IPS-20b (cell line): ENCODE measurements around the gene MBD3L1.
A peak's percentile ranks its signal among the peaks of the same experiment; 100 is the strongest.

Experiments used
- H3K27ac ChIP-seq: one replicate; pipeline ENCODE4 v1.5.1; 2013; ENCODE audit warnings: low read length
- H3K27me3 ChIP-seq: 2 replicates; pipeline ENCODE4 v1.6.1; 2013; ENCODE audit warnings: mild to moderate bottlenecking, low read length, inconsistent platforms; ENCODE audit not compliant: insufficient read depth
- H3K36me3 ChIP-seq: 2 replicates; pipeline ENCODE4 v1.6.1; 2013; ENCODE audit warnings: low read depth, mild to moderate bottlenecking, inconsistent platforms, low read length, moderate library complexity; ENCODE audit not compliant: insufficient read depth
- H3K4me1 ChIP-seq: 2 replicates; pipeline ENCODE4 v1.6.1; 2013; ENCODE audit warnings: mild to moderate bottlenecking, control low read depth, inconsistent platforms, low read length, moderate library complexity; ENCODE audit not compliant: insufficient read depth
- H3K4me3 ChIP-seq: 2 replicates; pipeline ENCODE4 v1.5.1; 2013; ENCODE audit warnings: mild to moderate bottlenecking, low read length, inconsistent platforms
- H3K9ac ChIP-seq: 2 replicates; pipeline ENCODE4 v1.6.1; 2013; ENCODE audit warnings: low read depth, mild to moderate bottlenecking, inconsistent platforms, low read length, moderate library complexity
- H3K9me3 ChIP-seq: 2 replicates; pipeline ENCODE4 v1.6.1; 2013; ENCODE audit warnings: mild to moderate bottlenecking, low read depth, low read length, inconsistent platforms; ENCODE audit not compliant: insufficient read depth

Gene MBD3L1

DNA sequence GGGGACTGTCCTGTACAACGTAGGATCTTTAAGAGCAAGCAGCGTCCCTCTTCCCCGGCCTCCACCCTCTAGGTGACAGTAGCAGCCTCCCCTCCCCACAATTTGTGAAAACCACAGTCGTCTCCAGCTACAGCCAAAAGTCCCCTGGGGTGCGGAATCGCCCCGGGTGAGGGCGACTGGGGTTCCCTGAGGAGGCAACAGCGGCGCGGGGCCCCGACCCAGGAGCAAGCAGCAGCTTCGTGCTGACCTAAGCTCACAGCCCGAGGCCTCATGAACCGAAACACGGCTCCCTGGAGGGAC is 395 bp upstream of the MBD3L1 start:
- Histone ChIP-seq H3K4me1 (no peaks in the 10 kb centered on the region), H3K27ac (no peak overlapping the region), H3K4me3 (peak overlapping the region; percentile 85), H3K9me3 (peaks cover 30% of the 10 kb centered on the region; the same call in 1 of the 2 replicates), H3K36me3 (peaks cover 6% of the 10 kb centered on the region), H3K27me3 (no peaks in the 10 kb centered on the region), H3K9ac (peak overlapping the region; percentile 74)

DNA sequence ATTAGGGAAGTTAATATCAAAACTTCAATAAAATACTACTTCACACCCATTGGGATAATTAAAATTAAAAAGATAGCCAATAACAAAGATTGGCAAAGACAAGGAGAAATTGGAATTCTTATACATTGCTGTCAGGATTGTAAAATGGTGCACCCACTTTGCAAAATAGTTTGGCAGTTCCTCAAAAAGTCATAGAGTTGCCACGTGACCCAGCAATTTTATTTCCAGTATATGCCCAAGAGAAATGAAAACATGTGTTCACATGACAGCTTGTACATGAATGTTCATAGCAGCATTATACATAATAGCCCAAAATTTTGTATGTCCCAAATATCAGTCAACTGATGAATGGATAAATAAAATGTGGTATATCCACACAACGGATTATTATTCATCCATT is 3.3 kb downstream of the MBD3L1 start:
- H3K9ac ChIP-seq = no peak overlapping the region
- H3K36me3 ChIP-seq = no peaks in the 10 kb centered on the region
- H3K9me3 ChIP-seq = peaks cover 45% of the 10 kb centered on the region
- no peaks in the 10 kb centered on the region for H3K4me1 ChIP-seq
- H3K27me3 ChIP-seq = no peaks in the 10 kb centered on the region
- H3K4me3 ChIP-seq = no peak overlapping the region
- no peak overlapping the region for H3K27ac ChIP-seq

DNA sequence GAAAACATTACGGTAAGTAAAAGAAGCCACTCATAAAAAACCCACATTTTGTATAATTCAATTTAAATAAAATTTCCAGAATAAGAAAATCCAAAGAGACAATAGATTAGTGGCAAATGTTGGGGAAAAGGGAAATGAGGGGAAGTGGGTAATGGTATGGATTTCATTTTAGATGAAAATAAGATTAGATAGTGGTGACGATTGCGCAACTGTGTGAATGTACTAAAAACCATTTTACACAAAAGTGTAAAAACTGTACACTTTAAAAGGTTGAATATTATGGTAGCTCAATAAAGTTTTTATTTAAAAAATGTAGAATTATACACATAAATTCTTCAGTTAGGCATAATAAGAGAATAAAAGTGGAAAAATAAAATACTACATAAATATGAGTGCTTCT is 3.7 kb downstream of the MBD3L1 start:
- peaks cover 49% of the 10 kb centered on the region for H3K9me3 ChIP-seq
- H3K27ac ChIP-seq = no peak overlapping the region
- no peaks in the 10 kb centered on the region for H3K36me3 ChIP-seq
- H3K9ac ChIP-seq = no peak overlapping the region
- no peak overlapping the region for H3K4me3 ChIP-seq
- H3K27me3 ChIP-seq = no peaks in the 10 kb centered on the region
- H3K4me1 ChIP-seq = no peaks in the 10 kb centered on the region

DNA sequence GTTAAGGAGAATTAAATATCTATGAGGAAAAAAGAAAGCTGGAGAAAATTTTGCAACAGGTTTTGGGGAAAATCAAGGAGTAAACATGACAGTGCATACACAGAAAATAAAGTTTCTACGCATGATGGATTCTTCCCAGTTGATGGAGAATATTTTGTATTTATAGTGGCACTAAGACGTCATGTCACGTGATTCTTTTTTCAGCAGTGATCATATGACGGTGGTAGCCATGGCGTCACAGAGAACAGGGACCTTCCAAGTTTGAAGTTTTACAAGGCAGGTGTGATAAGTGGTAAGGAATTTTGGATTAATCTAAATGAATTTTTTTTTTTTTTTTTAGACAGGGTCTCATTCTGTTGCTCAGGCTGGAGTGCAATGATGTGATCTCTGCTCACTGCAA is 8.5 kb downstream of the MBD3L1 start:
- Histone ChIP-seq H3K27ac (no peak overlapping the region), H3K4me3 (no peak overlapping the region), H3K9ac (no peak overlapping the region), H3K36me3 (no peaks in the 10 kb centered on the region), H3K4me1 (no peaks in the 10 kb centered on the region), H3K27me3 (no peaks in the 10 kb centered on the region), H3K9me3 (peaks cover 72% of the 10 kb centered on the region)

DNA sequence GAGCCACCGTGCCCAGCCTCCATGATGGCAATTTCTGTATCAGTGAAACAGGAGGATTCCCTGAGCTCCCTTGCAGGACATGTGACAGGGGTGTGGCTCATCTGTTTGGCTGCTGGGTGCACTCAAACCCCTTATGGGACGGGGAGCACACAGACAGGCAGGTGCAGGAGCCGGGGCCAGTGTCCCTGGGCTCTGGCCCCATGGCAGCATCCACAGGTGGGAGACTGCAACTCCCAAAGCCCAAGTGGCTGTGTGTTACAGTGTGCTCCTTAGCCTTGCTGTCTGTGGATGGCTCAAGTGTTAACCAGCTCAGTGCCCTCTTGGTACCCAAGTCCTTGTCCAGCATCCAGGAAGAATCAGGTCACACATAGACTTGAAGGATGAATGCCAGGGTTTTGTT is 14.6 kb downstream of the MBD3L1 start:
- no peak overlapping the region for H3K27ac ChIP-seq
- no peaks in the 10 kb centered on the region for H3K27me3 ChIP-seq
- no peaks in the 10 kb centered on the region for H3K4me1 ChIP-seq
- no peak overlapping the region for H3K4me3 ChIP-seq
- peaks cover 82% of the 10 kb centered on the region for H3K9me3 ChIP-seq
- H3K9ac ChIP-seq = no peak overlapping the region
- no peaks in the 10 kb centered on the region for H3K36me3 ChIP-seq

DNA sequence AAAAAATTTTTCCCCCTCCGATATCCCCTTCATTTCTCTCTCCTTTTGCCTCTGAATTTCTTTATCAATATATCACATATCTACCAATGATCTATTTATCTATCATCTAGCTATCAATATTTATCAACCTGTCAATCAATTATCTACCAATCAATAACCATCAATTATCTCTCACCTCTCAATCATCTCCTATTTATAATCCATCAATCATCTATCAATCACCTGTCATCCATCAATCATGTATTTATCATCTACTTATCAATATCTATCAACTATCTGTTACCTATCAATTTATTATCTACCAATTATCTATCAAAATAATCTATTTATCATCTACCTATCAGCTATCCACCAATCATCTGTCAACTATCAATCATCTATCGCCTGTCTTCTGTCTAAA is 17.1 kb downstream of the MBD3L1 start:
- Histone ChIP-seq H3K9me3 (peaks cover 87% of the 10 kb centered on the region), H3K9ac (no peak overlapping the region), H3K36me3 (no peaks in the 10 kb centered on the region), H3K4me3 (no peak overlapping the region), H3K4me1 (no peaks in the 10 kb centered on the region), H3K27ac (no peak overlapping the region), H3K27me3 (no peaks in the 10 kb centered on the region)

DNA sequence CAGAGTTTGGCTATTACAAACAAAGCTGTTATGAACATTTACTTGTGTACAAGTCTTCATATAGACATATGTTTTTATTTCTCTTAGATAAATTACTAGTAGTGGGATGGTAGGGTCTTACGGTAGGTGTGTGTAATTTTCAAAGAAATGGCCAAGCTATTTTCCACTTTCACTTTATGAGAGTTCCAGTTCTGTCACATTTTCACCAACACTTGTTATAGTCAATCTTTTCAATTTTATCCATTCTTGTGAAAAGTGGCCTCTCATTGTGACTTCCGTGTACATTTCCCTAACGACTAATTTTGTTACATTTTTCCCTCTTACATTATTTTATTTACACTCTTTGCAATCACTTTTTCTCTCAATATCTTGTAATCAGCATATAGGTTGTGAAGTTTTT is 18.3 kb downstream of the MBD3L1 start:
- no peaks in the 10 kb centered on the region for H3K36me3 ChIP-seq
- no peaks in the 10 kb centered on the region for H3K4me1 ChIP-seq
- H3K27me3 ChIP-seq = no peaks in the 10 kb centered on the region
- H3K4me3 ChIP-seq = no peak overlapping the region
- H3K27ac ChIP-seq = no peak overlapping the region
- peaks cover 89% of the 10 kb centered on the region for H3K9me3 ChIP-seq
- no peak overlapping the region for H3K9ac ChIP-seq

DNA sequence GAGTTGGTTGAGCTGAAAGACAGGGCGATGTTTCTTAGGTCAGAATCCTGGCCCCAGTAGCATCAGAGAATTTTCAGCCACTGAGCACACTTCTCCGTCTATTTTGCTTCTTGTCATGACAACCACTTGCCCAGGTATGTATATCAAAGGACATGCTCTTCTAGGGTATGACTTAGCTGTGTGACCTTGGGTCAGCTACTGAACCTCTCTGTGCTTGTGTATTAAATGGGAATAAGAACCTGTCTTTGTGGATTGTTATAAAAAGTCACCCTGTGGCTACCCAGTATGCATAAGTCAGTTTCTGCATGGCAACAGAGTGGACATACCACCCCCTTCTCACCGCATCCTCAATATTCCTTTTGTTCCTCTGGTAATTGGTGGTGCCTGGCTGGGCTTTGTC is 26.1 kb downstream of the MBD3L1 start:
- H3K9ac ChIP-seq = no peak overlapping the region
- H3K4me3 ChIP-seq = no peak overlapping the region
- no peak overlapping the region for H3K27ac ChIP-seq
- no peaks in the 10 kb centered on the region for H3K27me3 ChIP-seq
- peaks cover 79% of the 10 kb centered on the region for H3K9me3 ChIP-seq
- no peaks in the 10 kb centered on the region for H3K4me1 ChIP-seq
- H3K36me3 ChIP-seq = no peaks in the 10 kb centered on the region

DNA sequence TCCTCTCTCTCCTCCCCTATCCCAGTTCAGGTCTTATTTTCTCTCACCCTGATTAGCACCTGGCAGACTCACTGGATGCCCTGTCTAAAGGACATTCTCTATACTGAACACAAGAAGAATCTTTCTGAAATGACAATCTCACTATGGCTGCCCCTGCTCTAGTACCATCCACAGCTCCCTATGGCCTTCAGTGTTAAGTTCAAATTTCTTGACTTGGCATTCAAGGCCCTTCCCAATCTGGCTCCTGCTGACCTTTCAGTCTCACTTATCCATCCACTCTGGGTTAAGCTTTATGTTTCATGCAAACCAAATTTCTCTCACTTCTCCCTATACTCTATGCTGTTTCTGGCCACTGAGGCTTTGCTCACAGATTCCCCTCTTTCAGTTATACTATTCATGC is 34.2 kb downstream of the MBD3L1 start:
- Histone ChIP-seq H3K36me3 (no peaks in the 10 kb centered on the region), H3K27ac (no peak overlapping the region), H3K27me3 (no peaks in the 10 kb centered on the region), H3K9me3 (peaks cover 96% of the 10 kb centered on the region), H3K4me1 (no peaks in the 10 kb centered on the region), H3K4me3 (no peak overlapping the region; the same call in 1 of the 2 replicates), H3K9ac (no peak overlapping the region)

DNA sequence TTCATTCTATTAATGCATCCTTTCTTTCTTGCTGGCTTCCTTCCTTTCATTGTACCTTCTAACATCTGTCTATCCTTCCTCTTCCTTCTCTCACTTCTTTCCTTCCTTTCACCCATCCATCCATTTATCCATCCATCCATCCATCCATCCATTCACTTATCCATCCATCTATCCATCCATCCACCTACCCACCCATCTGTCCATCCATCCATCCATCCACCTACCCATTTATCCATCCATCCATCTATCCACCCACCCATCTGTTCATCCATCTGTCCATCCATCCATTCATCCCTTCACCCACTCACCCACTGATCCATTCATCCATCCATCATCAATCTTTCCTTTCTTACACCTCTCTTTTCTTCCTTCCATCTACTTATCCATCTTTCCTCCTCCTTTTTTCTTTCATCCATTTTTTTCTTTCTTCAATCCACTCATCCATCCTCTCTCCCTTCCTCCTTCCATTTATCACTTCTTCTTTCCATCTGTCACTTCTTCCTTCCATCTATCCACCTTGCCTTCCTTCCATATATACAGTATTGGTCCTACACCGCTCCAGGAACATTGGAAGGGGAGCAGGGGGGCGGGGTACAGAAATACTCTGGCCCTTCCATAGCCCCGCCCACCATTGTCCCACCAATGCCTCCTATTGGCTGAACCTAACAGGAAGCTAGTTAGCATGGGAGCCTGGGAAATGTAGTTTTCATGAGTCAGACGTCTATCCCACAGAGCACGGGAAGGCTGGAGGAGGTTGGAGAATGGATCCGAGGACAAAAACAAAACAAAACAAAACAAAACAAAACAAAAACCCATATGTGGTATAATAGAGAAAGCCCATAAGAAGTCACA is 45.9 kb downstream of the MBD3L1 start:
- H3K36me3 ChIP-seq = no peaks in the 10 kb centered on the region

DNA sequence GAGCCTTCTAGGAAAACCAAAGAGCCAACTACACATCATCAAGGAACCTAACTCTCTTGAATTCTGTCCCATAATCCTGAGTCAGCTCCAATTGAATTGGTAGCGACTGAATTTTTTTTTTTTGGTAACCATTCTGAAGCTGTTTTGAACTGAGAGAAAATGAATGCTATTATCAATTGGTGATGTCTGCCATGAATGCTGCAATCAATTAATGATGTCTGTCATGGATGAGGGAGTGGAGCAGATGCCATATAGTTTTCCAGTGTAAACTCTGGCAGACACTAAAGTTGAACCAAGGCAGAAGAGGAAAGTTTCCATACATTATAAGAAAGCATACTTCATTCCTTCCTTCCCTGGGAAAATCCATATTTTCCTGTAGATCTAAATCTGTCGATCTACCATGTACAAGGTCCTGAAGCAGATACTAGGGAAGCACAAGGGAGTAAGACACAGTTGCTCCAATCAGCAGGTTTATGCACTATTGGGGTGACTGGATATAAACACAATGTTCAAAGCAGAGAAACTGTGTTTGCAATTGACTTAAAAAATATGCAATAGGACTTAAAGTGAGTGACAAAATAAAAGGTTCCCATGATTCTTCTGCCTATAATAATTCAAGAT is 48.8 kb downstream of the MBD3L1 start:
- Histone ChIP-seq H3K4me3 (no peak overlapping the region; the same call in 1 of the 2 replicates), H3K27ac (no peak overlapping the region), H3K9me3 (peaks cover 94% of the 10 kb centered on the region), H3K9ac (no peak overlapping the region), H3K4me1 (no peaks in the 10 kb centered on the region), H3K27me3 (no peaks in the 10 kb centered on the region), H3K36me3 (no peaks in the 10 kb centered on the region)

More for the DNA sequence above, 45.9 kb downstream of the MBD3L1 start:
- Histone ChIP-seq H3K27me3 (no peaks in the 10 kb centered on the region), H3K27ac (no peak overlapping the region), H3K9ac (no peak overlapping the region), H3K9me3 (peaks cover 91% of the 10 kb centered on the region), H3K4me1 (no peaks in the 10 kb centered on the region), H3K4me3 (no peak overlapping the region)

DNA sequence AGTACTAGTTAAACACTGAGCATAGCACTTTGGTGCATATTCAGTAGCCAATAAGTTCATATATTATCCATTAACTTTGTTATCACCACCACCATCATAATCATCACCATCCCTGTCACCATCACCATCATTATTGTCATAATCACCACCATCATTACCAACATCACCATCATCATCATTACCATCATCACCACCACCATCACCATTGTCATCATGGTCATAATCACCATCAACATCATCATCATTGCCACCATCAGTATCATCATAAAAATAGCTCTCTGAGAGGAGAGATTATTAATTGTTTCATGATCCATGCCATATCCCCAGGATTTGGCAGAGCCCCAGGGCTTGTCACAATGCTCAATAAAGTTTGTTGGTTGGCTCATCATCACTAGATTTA is 49.3 kb downstream of the MBD3L1 start:
- H3K4me1 ChIP-seq = no peaks in the 10 kb centered on the region
- no peak overlapping the region; the same call in 1 of the 2 replicates for H3K4me3 ChIP-seq
- H3K27me3 ChIP-seq = no peaks in the 10 kb centered on the region
- H3K9ac ChIP-seq = no peak overlapping the region
- H3K36me3 ChIP-seq = no peaks in the 10 kb centered on the region
- peaks cover 95% of the 10 kb centered on the region for H3K9me3 ChIP-seq
- H3K27ac ChIP-seq = no peak overlapping the region
